ENCODE measurements around the gene AMOTL2.

DNA sequence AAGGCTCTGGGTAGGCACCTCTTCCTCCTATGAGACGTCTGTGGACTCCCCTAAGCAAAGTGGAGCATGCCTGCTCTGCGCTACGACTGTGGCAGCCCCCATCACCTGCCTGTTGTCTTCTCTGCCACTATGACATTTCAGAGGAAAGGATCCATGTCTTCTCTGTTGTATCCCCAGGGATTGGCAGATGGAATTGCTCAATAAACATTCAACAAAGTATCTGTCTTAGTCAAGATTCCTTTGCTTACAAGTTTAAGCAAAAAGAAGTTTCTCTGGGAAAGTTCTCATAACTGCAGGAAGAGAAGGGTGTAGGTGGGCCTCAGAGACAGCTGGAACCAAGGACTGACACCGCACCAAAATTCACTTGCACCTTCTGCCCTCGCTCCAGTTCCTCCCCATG lies 34.3 kb downstream of the AMOTL2 start:
- TF ChIP-seq POLR2AphosphoS5 (IDR thresholded peaks at IDR 0.05; ENCODE audit: low read depth, low read length): no peak
- TF ChIP-seq, protein P1, sequence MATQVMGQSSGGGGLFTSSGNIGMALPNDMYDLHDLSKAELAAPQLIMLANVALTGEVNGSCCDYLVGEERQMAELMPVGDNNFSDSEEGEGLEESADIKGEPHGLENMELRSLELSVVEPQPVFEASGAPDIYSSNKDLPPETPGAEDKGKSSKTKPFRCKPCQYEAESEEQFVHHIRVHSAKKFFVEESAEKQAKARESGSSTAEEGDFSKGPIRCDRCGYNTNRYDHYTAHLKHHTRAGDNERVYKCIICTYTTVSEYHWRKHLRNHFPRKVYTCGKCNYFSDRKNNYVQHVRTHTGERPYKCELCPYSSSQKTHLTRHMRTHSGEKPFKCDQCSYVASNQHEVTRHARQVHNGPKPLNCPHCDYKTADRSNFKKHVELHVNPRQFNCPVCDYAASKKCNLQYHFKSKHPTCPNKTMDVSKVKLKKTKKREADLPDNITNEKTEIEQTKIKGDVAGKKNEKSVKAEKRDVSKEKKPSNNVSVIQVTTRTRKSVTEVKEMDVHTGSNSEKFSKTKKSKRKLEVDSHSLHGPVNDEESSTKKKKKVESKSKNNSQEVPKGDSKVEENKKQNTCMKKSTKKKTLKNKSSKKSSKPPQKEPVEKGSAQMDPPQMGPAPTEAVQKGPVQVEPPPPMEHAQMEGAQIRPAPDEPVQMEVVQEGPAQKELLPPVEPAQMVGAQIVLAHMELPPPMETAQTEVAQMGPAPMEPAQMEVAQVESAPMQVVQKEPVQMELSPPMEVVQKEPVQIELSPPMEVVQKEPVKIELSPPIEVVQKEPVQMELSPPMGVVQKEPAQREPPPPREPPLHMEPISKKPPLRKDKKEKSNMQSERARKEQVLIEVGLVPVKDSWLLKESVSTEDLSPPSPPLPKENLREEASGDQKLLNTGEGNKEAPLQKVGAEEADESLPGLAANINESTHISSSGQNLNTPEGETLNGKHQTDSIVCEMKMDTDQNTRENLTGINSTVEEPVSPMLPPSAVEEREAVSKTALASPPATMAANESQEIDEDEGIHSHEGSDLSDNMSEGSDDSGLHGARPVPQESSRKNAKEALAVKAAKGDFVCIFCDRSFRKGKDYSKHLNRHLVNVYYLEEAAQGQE (IDR thresholded peaks at IDR 0.05; ENCODE audit: insufficient read depth in 1 of 2, low read depth in 2 of 2, low read length in 2 of 2): no peak

All from PFSK-1 (cell line).